H1 (cell line): ENCODE measurements around the gene TAOK2. TPM values are rescaled to one million over a fixed set of nuclear protein-coding genes. Genes with fewer than 3 reads are reported as not detected.

Experiments used
- CTCF ChIA-PET: fragments of 300-600 bp; sonication (Branson Sonifier 250); formaldehyde crosslinking; loops from one replicate; lab custom pipeline; 2021; ENCODE audit not compliant: partially characterized antibody; lab: Charles Lee
- POLR2A ChIA-PET: fragments of 300-600 bp; sonication (Branson Sonifier 250); formaldehyde crosslinking; loops from one replicate; lab custom pipeline; 2021; ENCODE audit warnings: inconsistent platforms; ENCODE audit not compliant: partially characterized antibody; lab: Charles Lee
- DNase-seq, 2 experiments: peaks; one replicate each; pipeline versions ENCODE4 v3.0.0 to v3.0.0-alpha.2; 2010 to 2022; ENCODE audit warnings: low spot score in 2 of 2, low read depth in 1 of 2, mixed read lengths in 1 of 2
- FAIRE-seq: peaks from 2 replicates; lab custom pipeline; 2011; peaks lifted over from hg19 to GRCh38; lab: Jason Lieb, UNC
- H2AFZ ChIP-seq: 2 replicates; pipeline ENCODE4 v1.8.1; 2012; ENCODE audit warnings: low read length, inconsistent platforms
- H2AK5ac ChIP-seq: 2 replicates; pipeline ENCODE4 v1.6.1; 2013; ENCODE audit warnings: low read depth, low read length
- H2BK120ac ChIP-seq: replicated peaks from 2 replicates; pipeline ENCODE3; 2013; ENCODE audit warnings: low read depth, low read length, inconsistent platforms
- H2BK12ac ChIP-seq: 2 replicates; pipeline ENCODE4 v1.6.1; 2013; ENCODE audit warnings: low read depth, low read length
- H2BK15ac ChIP-seq: 2 replicates; pipeline ENCODE4 v1.6.1; 2013; ENCODE audit warnings: low read length
- H2BK20ac ChIP-seq: 2 replicates; pipeline ENCODE4 v1.6.1; 2013; ENCODE audit warnings: low read length
- H2BK5ac ChIP-seq: 2 replicates; pipeline ENCODE4 v1.6.1; 2013; ENCODE audit warnings: low read depth, low read length
- H3K14ac ChIP-seq: 2 replicates; pipeline ENCODE4 v1.6.1; 2013; ENCODE audit warnings: inconsistent platforms; ENCODE audit not compliant: insufficient read length
- H3K18ac ChIP-seq: 2 replicates; pipeline ENCODE4 v1.6.1; 2013; ENCODE audit warnings: low read length; ENCODE audit errors: extremely low read depth
- H3K23ac ChIP-seq: 2 replicates; pipeline ENCODE4 v1.6.1; 2013; ENCODE audit warnings: inconsistent platforms; ENCODE audit not compliant: insufficient read length
- H3K23me2 ChIP-seq: 2 replicates; pipeline ENCODE4 v1.6.1; 2013; ENCODE audit warnings: low read depth, low read length
- H3K27ac ChIP-seq: 2 replicates; pipeline ENCODE4 v1.6.1; 2011; ENCODE audit warnings: low read depth, low read length, inconsistent platforms
- H3K27me3 ChIP-seq, 4 experiments: replicated peaks in 1 of 4; 1 replicate in 1 of 4; 2 replicates in 3 of 4; pipeline versions ENCODE4 v1.6.1 to v1.8.1; 2011 to 2013; ENCODE audit warnings: low read length in 3 of 4, mild to moderate bottlenecking in 3 of 4, inconsistent platforms in 2 of 4, mixed read lengths in 2 of 4, moderate library complexity in 1 of 4; ENCODE audit not compliant: control insufficient read depth in 3 of 4, insufficient read depth in 3 of 4; ENCODE audit errors: extremely low read depth in 1 of 4
- H3K36me3 ChIP-seq, 4 experiments: 2 replicates each; pipeline versions ENCODE4 v1.6.1 to v1.8.1; 2011 to 2013; ENCODE audit warnings: mild to moderate bottlenecking in 4 of 4, low read length in 3 of 4, moderate library complexity in 2 of 4, control low read depth in 1 of 4, inconsistent platforms in 1 of 4; ENCODE audit not compliant: insufficient read depth in 4 of 4, control insufficient read depth in 2 of 4
- H3K4ac ChIP-seq: replicated peaks from 2 replicates; pipeline ENCODE3; 2013; ENCODE audit warnings: low read length, low read depth, mixed read lengths, inconsistent platforms; ENCODE audit not compliant: insufficient read length
- H3K4me1 ChIP-seq, 4 experiments: replicated peaks in 1 of 4; 1 replicate in 1 of 4; 2 replicates in 3 of 4; pipeline versions ENCODE4 v1.6.1 to v1.8.1; 2011 to 2013; ENCODE audit warnings: low read length in 3 of 4, inconsistent platforms in 2 of 4, mixed read lengths in 1 of 4; ENCODE audit not compliant: insufficient read depth in 4 of 4, control insufficient read depth in 3 of 4
- H3K4me2 ChIP-seq, 2 experiments: 2 replicates each; pipeline versions ENCODE4 v1.6.1 to v1.8.1; 2011 to 2013; ENCODE audit warnings: low read depth in 2 of 2, low read length in 2 of 2, control low read depth in 1 of 2, inconsistent platforms in 1 of 2, mild to moderate bottlenecking in 1 of 2; ENCODE audit not compliant: insufficient read depth in 1 of 2
- H3K4me3 ChIP-seq, 4 experiments: fragments of 200-600, 300-600 bp in 1 of 4; sonication (generic), shearing (Covaris generic), sonication (Bioruptor Twin) in 1 of 4; 2 replicates each; pipeline versions ENCODE4 v1.5.1 to v1.8.1; 2011 to 2016; ENCODE audit warnings: low read length in 4 of 4, low read depth in 3 of 4, control low read depth in 2 of 4, inconsistent platforms in 2 of 4, mild to moderate bottlenecking in 2 of 4, mixed read lengths in 1 of 4, moderate library complexity in 1 of 4; ENCODE audit not compliant: insufficient read depth in 2 of 4; ENCODE audit errors: extremely low read depth in 1 of 4
- H3K56ac ChIP-seq: replicated peaks from 2 replicates; pipeline ENCODE3; 2013; ENCODE audit warnings: low read depth, mild to moderate bottlenecking, mixed read lengths, low read length, inconsistent platforms; ENCODE audit not compliant: insufficient read length
- H3K79me1 ChIP-seq: 2 replicates; pipeline ENCODE4 v1.6.1; 2013; ENCODE audit warnings: low read depth, low read length, control low read depth
- H3K79me2 ChIP-seq, 2 experiments: 2 replicates each; pipeline versions ENCODE4 v1.6.1 to v1.8.1; 2012 to 2013; ENCODE audit warnings: low read length in 2 of 2, mild to moderate bottlenecking in 2 of 2, inconsistent platforms in 1 of 2; ENCODE audit not compliant: insufficient read depth in 2 of 2, control insufficient read depth in 1 of 2
- H3K9ac ChIP-seq, 4 experiments: replicated peaks in 1 of 4; 1 replicate in 1 of 4; 2 replicates in 3 of 4; pipeline versions ENCODE4 v1.6.1 to v1.8.1; 2011 to 2013; ENCODE audit warnings: low read depth in 3 of 4, low read length in 3 of 4, control low read depth in 2 of 4, mild to moderate bottlenecking in 2 of 4, moderate library complexity in 2 of 4, inconsistent platforms in 1 of 4; ENCODE audit errors: extremely low read depth in 1 of 4
- H3K9me3 ChIP-seq, 2 experiments: 2 replicates each; pipeline versions ENCODE4 v1.6.1 to v1.8.1; 2012 to 2013; ENCODE audit warnings: mild to moderate bottlenecking in 2 of 2, moderate library complexity in 2 of 2, control low read depth in 1 of 2, inconsistent platforms in 1 of 2, low read depth in 1 of 2, low read length in 1 of 2, mixed read lengths in 1 of 2; ENCODE audit not compliant: insufficient read depth in 2 of 2
- H4K20me1 ChIP-seq, 2 experiments: replicated peaks in 1 of 2; 2 replicates each; pipeline versions ENCODE3 to v1.8.1; 2011 to 2013; ENCODE audit warnings: inconsistent platforms in 2 of 2, low read length in 2 of 2, mild to moderate bottlenecking in 1 of 2; ENCODE audit not compliant: insufficient read depth in 2 of 2, control insufficient read depth in 1 of 2
- H4K5ac ChIP-seq: 2 replicates; pipeline ENCODE4 v1.6.1; 2013; ENCODE audit warnings: low read length, low read depth, mixed read lengths, inconsistent platforms; ENCODE audit not compliant: insufficient read length
- H4K8ac ChIP-seq: 2 replicates; pipeline ENCODE4 v1.8.0; 2013; ENCODE audit warnings: mild to moderate bottlenecking, moderate library complexity, low read length, inconsistent platforms; ENCODE audit not compliant: insufficient read depth; ENCODE audit errors: extremely low read depth
- H4K91ac ChIP-seq: replicated peaks from 2 replicates; pipeline ENCODE3; 2013; ENCODE audit warnings: low read length, mixed read lengths, inconsistent platforms; ENCODE audit not compliant: insufficient read length
- KDM1A ChIP-seq: fragments of 200-600, 300-600 bp; sonication (generic); IDR thresholded peaks from 2 replicates; pipeline ENCODE4 v1.7.1; 2016; ENCODE audit warnings: mild to moderate bottlenecking, low read length, borderline replicate concordance
- SAP30 ChIP-seq: fragments of 300-600 bp; sonication (generic); IDR thresholded peaks from 2 replicates; pipeline ENCODE4 v1.7.1; 2012; ENCODE audit warnings: low read length, moderate library complexity, mild to moderate bottlenecking, inconsistent platforms; ENCODE audit not compliant: insufficient read depth, insufficient replicate concordance
- TAF7 ChIP-seq: optimal IDR thresholded peaks from 2 replicates; pipeline ENCODE3; 2011; ENCODE audit warnings: low read depth, mild to moderate bottlenecking, inconsistent platforms, low read length, moderate library complexity, borderline replicate concordance
- WGBS, 2 experiments: shearing (Covaris generic) in 1 of 2; methylation state at CpG; one replicate each; pipeline versions ENCODE4 v1.1.6 to v1.1.7; 2013 to 2015; ENCODE audit warnings: low lambda C conversion rate in 2 of 2, mixed read lengths in 2 of 2, inconsistent platforms in 1 of 2, low coverage in 1 of 2, missing lambda C conversion rate in 1 of 2; ENCODE audit not compliant: insufficient replicate concordance in 2 of 2, insufficient coverage in 1 of 2, insufficient read length in 1 of 2; ENCODE audit errors: extremely low coverage in 1 of 2, missing lambda C conversion rate in 1 of 2; 5-methylcytosine and 5-hydroxymethylcytosine counted together
- polyA plus RNA-seq, 7 experiments: library from polyadenylated mRNA; depleted of rRNA in 3 of 7; stranded (reverse) in 5 of 7; unstranded in 2 of 7; fragments of >200 nt in 5 of 7; fragments of 200-250 nt in 2 of 7; gene quantifications; 1 replicate in 5 of 7; 2 replicates in 1 of 7; 4 replicates in 1 of 7; pipeline versions ENCODE4 v1.2.1 to v1.2.3, GENCODE V29; 2011 to 2013; ENCODE audit warnings: missing spikeins in 2 of 7, mixed read lengths in 2 of 7
- total RNA-seq: library from RNA; stranded (reverse); fragmentation: NEBNext Ultra II Directional; extraction: Animal tissue kit (Norgen Biotek cat#: 25700); gene quantifications from 2 replicates; pipeline ENCODE4 v1.2.1, GENCODE V29; 2021

Gene TAOK2
- total and polyA plus RNA-seq, 2 of the 8 experiments (the other 6 are each of a cell fraction or from before 2014, with no cell fraction given): 13.5 to 32.6 TPM

- Histone ChIP-seq H2BK12ac (no peak overlapping the region), H3K27me3 (no peaks in the 10 kb centered on the region), H2BK5ac (no peak overlapping the region), H3K4ac (no peak overlapping the region), H2AFZ (no peak overlapping the region), H3K4me1 (peaks cover 0 to 8% (median 0%) of the 10 kb centered on the region in 4 experiments; a peak in 2 of 7 replicates), H4K8ac (no peak overlapping the region), H3K79me1 (no peaks in the 10 kb centered on the region), H3K18ac (no peak overlapping the region), H3K23me2 (peaks cover 11% of the 10 kb centered on the region; the same call in 1 of the 2 replicates), H3K4me2 (peak overlapping the region; percentile 98 to 100), H3K4me3 (peak overlapping the region; percentile 62 to 89 (median 85)), H2BK20ac (no peak overlapping the region), H3K9me3 (no peaks in the 10 kb centered on the region), H4K91ac (peak overlapping the region; percentile 25), H2BK120ac (no peak overlapping the region), H2BK15ac (no peak overlapping the region), H3K79me2 (peaks cover 0 to 5% of the 10 kb centered on the region in 2 experiments; a peak in 1 of 4 replicates), H3K9ac (peak overlapping the region; percentile 32 to 79 (median 60); a peak in 6 of 7 replicates), H3K23ac (no peak overlapping the region), H2AK5ac (no peak overlapping the region), H3K27ac (no peak overlapping the region), H4K20me1 (peaks cover 0 to 3% of the 10 kb centered on the region in 2 experiments), H4K5ac (no peak overlapping the region), H3K56ac (peak overlapping the region; percentile 86), H3K14ac (no peak overlapping the region), H3K36me3 (peaks cover 0 to 4% (median under 1%) of the 10 kb centered on the region in 4 experiments; a peak in 3 of 8 replicates)
- ChIA-PET POLR2A (interaction anchor here (0.7 to 3.7 kb wide), 18 partner anchors 8 to 246 kb away, joined by 3 to 19 read pairs (median 5); partner anchors contain the start of genes ASPHD1, HIRIP3, MAZ and PAGR1), CTCF (interaction anchor here (0.6 to 2.4 kb wide), 8 partner anchors 11 to 149 kb away, joined by 3 to 12 read pairs (median 4); partner anchors contain the start of genes ASPHD1 and TLCD3B)
- DNase-seq (no peak), FAIRE-seq (no peak)
- TF ChIP-seq SAP30: peak; percentile 26
- TF ChIP-seq KDM1A: no peak
- TF ChIP-seq TAF7: no peak
- 24% methylated on average over 7 of the region's 9 CpGs; no CpG with 5 or more reads in 1 of the 2 experiments for WGBS, 2 experiments
Measured at GRCh38 chr16:29925105-29925756, 48.4 kb upstream of the TAOK2 start.
